ENCODE measurements around the gene IGSF6.
"Not testable (repeated sequence)": the region's sequence is repeated elsewhere in the genome, so short reads cannot be mapped to it uniquely, and the experiment has no call there.

IGSF6 gene

DNA sequence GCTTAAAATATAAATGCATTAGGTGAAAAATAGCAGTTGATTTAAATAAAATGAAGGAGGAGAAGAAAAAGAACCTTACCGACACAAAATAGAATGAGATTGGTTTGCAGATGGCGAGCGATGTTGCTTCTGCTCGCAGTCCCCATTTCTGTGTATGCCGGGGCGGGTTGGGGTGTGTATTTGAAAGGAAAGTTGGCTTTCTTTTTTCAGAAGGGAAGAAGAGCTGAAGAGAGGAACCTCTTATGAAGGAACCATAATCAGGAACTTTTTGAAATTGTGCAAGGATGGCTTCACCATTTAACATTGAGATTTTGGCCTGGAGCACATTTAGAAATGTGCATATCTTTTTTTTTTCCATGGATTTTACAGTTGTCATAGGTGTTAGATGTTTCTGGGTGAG is at the start of gene IGSF6:
IGSF6 (minus strand) TSS at position 156 of the 400 bp plus-strand sequence; CDS start at position 146, 10 bp downstream.
- H3K9ac ChIP-seq (ENCODE audit: low read length): no peak within 1 kb of the TSS
- no peak within 1 kb of the TSS for H3K4me3 ChIP-seq (ENCODE audit: low read length)
- no peaks in the 10 kb centered on the region for H3K27me3 ChIP-seq (ENCODE audit: control insufficient read depth, insufficient read depth, low read length)
- H3K36me3 ChIP-seq (ENCODE audit: control insufficient read depth, insufficient read depth, low read length): peaks cover 8% of the 10 kb centered on the region
- no peaks in the 10 kb centered on the region for H3K4me1 ChIP-seq (ENCODE audit: control insufficient read depth, insufficient read depth, low read length)
- H3K27ac ChIP-seq (ENCODE audit: low read depth, low read length): no peak within 1 kb of the TSS

GRCh38 chr16:21701271-21701670 is 48.9 kb upstream of the IGSF6 start:
- Histone ChIP-seq H3K27ac (ENCODE audit: low read depth, low read length) (no peak overlapping the region), H3K4me1 (ENCODE audit: control insufficient read depth, insufficient read depth, low read length) (no peaks in the 10 kb centered on the region), H3K36me3 (ENCODE audit: control insufficient read depth, insufficient read depth, low read length) (no peaks in the 10 kb centered on the region), H3K4me3 (ENCODE audit: low read length) (no peak overlapping the region), H3K9ac (ENCODE audit: low read length) (no peak overlapping the region), H3K27me3 (ENCODE audit: control insufficient read depth, insufficient read depth, low read length) (no peaks in the 10 kb centered on the region)

DNA sequence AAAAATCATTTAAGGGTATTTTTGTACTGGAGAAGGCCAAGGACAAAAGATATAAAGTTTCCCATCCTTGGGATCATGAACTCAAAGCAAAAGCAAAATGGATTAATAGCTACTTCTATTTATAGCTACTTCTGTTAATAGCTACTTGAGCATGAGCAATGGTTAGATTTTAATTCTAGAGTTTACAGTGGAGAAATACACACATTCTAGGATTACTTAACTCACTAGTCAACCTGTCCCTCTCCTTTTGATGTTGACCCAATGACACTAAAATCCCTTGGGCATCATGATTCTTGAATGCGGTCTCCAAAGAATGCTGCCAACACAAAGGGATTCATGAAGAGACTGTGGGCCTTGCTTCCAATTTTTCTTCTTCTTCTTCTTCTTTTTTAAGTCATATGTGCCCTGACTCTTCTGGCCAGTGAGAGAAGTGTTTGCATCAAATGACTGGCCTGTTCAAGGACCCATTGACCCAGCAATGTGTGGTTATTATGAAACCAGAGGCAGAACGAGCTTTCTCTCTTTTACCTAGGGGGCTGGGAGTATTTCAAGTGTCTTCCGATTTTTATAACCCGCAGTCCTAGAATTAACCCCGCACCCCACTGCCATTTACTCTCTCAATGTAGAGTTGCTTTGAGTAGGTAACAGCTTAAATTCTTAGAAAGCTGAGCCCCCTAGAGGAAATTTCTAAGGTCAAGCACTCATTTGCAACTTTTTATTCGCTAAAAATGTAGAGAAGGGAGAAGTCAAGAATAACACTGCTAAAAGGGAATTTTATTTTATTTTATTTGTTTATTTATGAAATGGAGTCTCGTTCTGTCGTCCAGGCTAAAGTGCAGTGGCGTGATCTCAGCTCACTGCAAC is 46.0 kb upstream of the IGSF6 start:
- H3K4me1 ChIP-seq (ENCODE audit: control insufficient read depth, insufficient read depth, low read length): no peaks in the 10 kb centered on the region
- no peaks in the 10 kb centered on the region for H3K36me3 ChIP-seq (ENCODE audit: control insufficient read depth, insufficient read depth, low read length)
- no peak overlapping the region for H3K4me3 ChIP-seq (ENCODE audit: low read length)
- no peak overlapping the region for H3K27ac ChIP-seq (ENCODE audit: low read depth, low read length)
- no peaks in the 10 kb centered on the region for H3K27me3 ChIP-seq (ENCODE audit: control insufficient read depth, insufficient read depth, low read length)
- no peak overlapping the region for H3K9ac ChIP-seq (ENCODE audit: low read length)

- H3K27ac ChIP-seq (ENCODE audit: low read depth, low read length): no peak overlapping the region
- H3K9ac ChIP-seq (ENCODE audit: low read length): no peak overlapping the region
- no peaks in the 10 kb centered on the region for H3K4me1 ChIP-seq (ENCODE audit: control insufficient read depth, insufficient read depth, low read length)
- H3K4me3 ChIP-seq (ENCODE audit: low read length): no peak overlapping the region
- H3K27me3 ChIP-seq (ENCODE audit: control insufficient read depth, insufficient read depth, low read length): no peaks in the 10 kb centered on the region
- no peaks in the 10 kb centered on the region for H3K36me3 ChIP-seq (ENCODE audit: control insufficient read depth, insufficient read depth, low read length)
Observed at GRCh38 chr16:21697032-21697431, 44.6 kb upstream of the IGSF6 start.

- no peak overlapping the region for H3K27ac ChIP-seq (ENCODE audit: low read depth, low read length)
- H3K4me3 ChIP-seq (ENCODE audit: low read length): no peak overlapping the region
- no peaks in the 10 kb centered on the region for H3K4me1 ChIP-seq (ENCODE audit: control insufficient read depth, insufficient read depth, low read length)
- no peaks in the 10 kb centered on the region for H3K27me3 ChIP-seq (ENCODE audit: control insufficient read depth, insufficient read depth, low read length)
- no peaks in the 10 kb centered on the region for H3K36me3 ChIP-seq (ENCODE audit: control insufficient read depth, insufficient read depth, low read length)
- no peak overlapping the region for H3K9ac ChIP-seq (ENCODE audit: low read length)
Observed at GRCh38 chr16:21694609-21695008, 42.2 kb upstream of the IGSF6 start.

GRCh38 chr16:21690967-21691366 is 38.6 kb upstream of the IGSF6 start:
- not testable (repeated sequence) for H3K9ac ChIP-seq (ENCODE audit: low read length); H3K27ac ChIP-seq (ENCODE audit: low read depth, low read length); H3K4me1 ChIP-seq (ENCODE audit: control insufficient read depth, insufficient read depth, low read length); H3K36me3 ChIP-seq (ENCODE audit: control insufficient read depth, insufficient read depth, low read length); H3K4me3 ChIP-seq (ENCODE audit: low read length); H3K27me3 ChIP-seq (ENCODE audit: control insufficient read depth, insufficient read depth, low read length)

DNA sequence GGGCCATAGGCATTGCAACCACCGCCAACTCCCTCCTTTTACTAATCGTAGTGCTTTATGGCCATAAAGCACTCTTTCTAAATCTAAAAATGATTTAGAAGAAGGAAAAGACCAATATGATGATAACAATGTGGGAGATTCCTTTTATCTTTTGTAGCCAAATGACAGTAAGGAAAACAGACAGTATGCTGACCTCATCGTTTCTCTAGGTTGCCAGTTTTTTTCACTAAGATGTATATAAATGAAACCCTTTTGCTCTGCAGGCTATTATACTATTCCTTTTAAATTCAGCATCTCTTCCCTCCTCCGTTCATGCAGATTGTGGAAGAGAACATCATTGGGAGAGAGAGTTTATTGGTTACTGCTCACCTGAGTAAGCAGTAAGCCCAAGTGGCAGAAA is 36.7 kb upstream of the IGSF6 start:
- H3K36me3 ChIP-seq (ENCODE audit: control insufficient read depth, insufficient read depth, low read length): no peaks in the 10 kb centered on the region
- no peaks in the 10 kb centered on the region for H3K27me3 ChIP-seq (ENCODE audit: control insufficient read depth, insufficient read depth, low read length)
- no peak overlapping the region for H3K27ac ChIP-seq (ENCODE audit: low read depth, low read length)
- H3K4me1 ChIP-seq (ENCODE audit: control insufficient read depth, insufficient read depth, low read length): no peaks in the 10 kb centered on the region
- H3K4me3 ChIP-seq (ENCODE audit: low read length): no peak overlapping the region
- no peak overlapping the region for H3K9ac ChIP-seq (ENCODE audit: low read length)

DNA sequence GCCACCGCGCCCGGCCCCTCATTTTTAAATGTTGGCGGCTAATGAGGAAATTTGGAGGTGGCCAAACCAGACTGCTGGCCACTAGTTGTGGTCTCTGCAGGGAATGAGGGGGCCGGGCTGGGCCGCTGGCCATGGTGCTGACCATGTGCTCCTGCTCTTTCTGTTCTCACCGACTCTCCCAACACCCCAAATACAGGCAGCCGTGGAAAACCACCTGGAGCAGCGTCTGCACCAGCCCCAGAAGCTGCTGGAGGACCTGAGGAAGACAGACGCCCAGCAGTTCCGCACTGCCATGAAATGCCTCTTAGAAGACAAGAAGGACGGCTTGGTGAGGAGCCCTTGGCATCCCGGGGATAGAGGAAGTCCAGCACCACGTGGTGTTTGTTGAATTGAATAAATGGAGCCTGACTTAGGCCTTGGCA is 32.6 kb upstream of the IGSF6 start:
- no peaks in the 10 kb centered on the region for H3K27me3 ChIP-seq (ENCODE audit: control insufficient read depth, insufficient read depth, low read length)
- no peak overlapping the region for H3K9ac ChIP-seq (ENCODE audit: low read length)
- H3K27ac ChIP-seq (ENCODE audit: low read depth, low read length): no peak overlapping the region

DNA sequence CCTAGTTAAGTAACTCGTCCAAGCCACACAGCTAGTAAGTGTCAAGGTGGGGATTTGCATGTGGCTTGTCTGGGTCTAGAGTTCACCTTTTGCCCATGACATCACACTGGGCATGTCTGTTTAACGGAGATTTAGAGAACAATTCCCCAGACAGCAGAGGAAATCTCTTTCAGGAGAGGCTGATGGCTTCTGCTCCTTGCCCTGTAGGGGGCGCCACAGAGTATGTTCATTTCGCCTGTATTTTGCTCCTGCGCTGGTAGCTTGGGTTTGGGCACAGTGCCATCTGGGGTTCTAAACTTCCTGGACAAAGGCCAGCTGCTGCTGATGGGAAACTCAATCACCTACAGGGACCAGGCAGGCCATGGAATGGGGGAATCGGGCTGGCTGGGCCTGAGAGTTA is 31.8 kb upstream of the IGSF6 start:
- Histone ChIP-seq H3K27ac (ENCODE audit: low read depth, low read length) (no peak overlapping the region), H3K9ac (ENCODE audit: low read length) (no peak overlapping the region), H3K4me1 (ENCODE audit: control insufficient read depth, insufficient read depth, low read length) (no peaks in the 10 kb centered on the region), H3K4me3 (ENCODE audit: low read length) (no peak overlapping the region), H3K27me3 (ENCODE audit: control insufficient read depth, insufficient read depth, low read length) (no peaks in the 10 kb centered on the region), H3K36me3 (ENCODE audit: control insufficient read depth, insufficient read depth, low read length) (no peaks in the 10 kb centered on the region)

More for the DNA sequence above, 32.6 kb upstream of the IGSF6 start:
- Histone ChIP-seq H3K4me3 (ENCODE audit: low read length) (no peak overlapping the region), H3K36me3 (ENCODE audit: control insufficient read depth, insufficient read depth, low read length) (no peaks in the 10 kb centered on the region), H3K4me1 (ENCODE audit: control insufficient read depth, insufficient read depth, low read length) (no peaks in the 10 kb centered on the region)

DNA sequence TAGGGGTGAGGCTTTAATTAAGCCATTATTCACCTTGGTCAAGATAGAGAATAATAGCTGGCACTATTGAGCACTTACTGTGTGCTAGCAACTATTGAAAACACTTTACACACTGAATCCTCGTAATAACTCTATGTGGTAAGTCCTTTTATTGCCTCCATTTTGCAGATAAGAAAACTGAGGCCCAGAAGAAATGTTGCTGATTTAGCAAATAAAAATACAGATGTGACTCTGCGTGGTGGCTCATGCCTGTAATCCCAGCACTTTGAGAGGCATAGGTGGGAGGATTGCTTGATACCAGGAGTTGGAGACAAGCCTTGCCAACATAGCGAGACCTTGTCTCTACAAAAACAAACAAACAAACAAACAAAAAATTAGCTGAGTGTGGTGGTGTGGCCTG is 30.8 kb upstream of the IGSF6 start:
- H3K9ac ChIP-seq (ENCODE audit: low read length): no peak overlapping the region
- H3K27ac ChIP-seq (ENCODE audit: low read depth, low read length): no peak overlapping the region
- H3K4me1 ChIP-seq (ENCODE audit: control insufficient read depth, insufficient read depth, low read length): no peaks in the 10 kb centered on the region
- no peaks in the 10 kb centered on the region for H3K36me3 ChIP-seq (ENCODE audit: control insufficient read depth, insufficient read depth, low read length)
- H3K4me3 ChIP-seq (ENCODE audit: low read length): no peak overlapping the region
- H3K27me3 ChIP-seq (ENCODE audit: control insufficient read depth, insufficient read depth, low read length): no peaks in the 10 kb centered on the region

DNA sequence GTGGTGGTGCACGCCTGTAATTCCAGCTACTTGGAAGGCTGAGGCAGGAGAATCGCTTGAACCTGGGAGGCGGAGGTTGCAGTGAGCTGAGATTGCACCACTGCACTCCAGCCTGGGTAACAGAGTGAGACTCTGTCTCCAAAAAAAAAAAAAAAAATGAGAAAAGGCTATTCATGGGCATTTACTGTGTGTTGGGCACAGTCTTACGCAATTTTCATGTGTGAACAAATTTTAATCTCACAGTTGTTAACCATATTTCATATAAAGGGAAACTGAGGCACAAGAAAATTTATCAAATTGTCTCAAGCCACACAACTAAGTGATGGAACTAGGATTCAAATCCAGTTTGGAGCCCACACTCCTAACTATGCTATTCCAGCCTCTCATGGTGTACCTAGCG is 28.3 kb upstream of the IGSF6 start:
- H3K4me1 ChIP-seq (ENCODE audit: control insufficient read depth, insufficient read depth, low read length); H3K27ac ChIP-seq (ENCODE audit: low read depth, low read length); H3K9ac ChIP-seq (ENCODE audit: low read length); H3K27me3 ChIP-seq (ENCODE audit: control insufficient read depth, insufficient read depth, low read length); H3K36me3 ChIP-seq (ENCODE audit: control insufficient read depth, insufficient read depth, low read length); H3K4me3 ChIP-seq (ENCODE audit: low read length): not testable (repeated sequence)

GRCh38 chr16:21674456-21674855 is 22.0 kb upstream of the IGSF6 start:
- not testable (repeated sequence) for H3K4me3 ChIP-seq (ENCODE audit: low read length); H3K36me3 ChIP-seq (ENCODE audit: control insufficient read depth, insufficient read depth, low read length); H3K27ac ChIP-seq (ENCODE audit: low read depth, low read length); H3K27me3 ChIP-seq (ENCODE audit: control insufficient read depth, insufficient read depth, low read length); H3K4me1 ChIP-seq (ENCODE audit: control insufficient read depth, insufficient read depth, low read length); H3K9ac ChIP-seq (ENCODE audit: low read length)

DNA sequence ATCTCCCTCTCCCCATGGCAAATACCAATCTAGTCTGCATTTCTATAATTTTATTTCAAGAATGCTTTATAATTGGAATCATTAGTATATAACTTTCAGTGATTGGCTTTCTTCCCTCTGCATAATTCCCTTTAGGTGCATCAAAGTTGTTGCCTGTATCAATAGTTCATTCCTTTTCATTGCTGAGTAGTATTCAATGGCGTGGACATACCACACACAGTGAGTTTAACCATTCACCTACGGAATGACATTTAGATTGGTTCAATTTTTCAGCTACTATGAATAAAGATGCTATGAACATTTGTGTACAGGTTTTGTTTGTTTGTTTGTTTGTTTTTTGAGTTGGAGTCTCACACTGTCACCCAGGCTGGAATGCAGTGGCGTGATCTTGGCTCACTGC is 21.1 kb upstream of the IGSF6 start:
- Histone ChIP-seq H3K27me3 (ENCODE audit: control insufficient read depth, insufficient read depth, low read length) (no peaks in the 10 kb centered on the region), H3K9ac (ENCODE audit: low read length) (no peak overlapping the region), H3K4me3 (ENCODE audit: low read length) (no peak overlapping the region), H3K4me1 (ENCODE audit: control insufficient read depth, insufficient read depth, low read length) (no peaks in the 10 kb centered on the region), H3K36me3 (ENCODE audit: control insufficient read depth, insufficient read depth, low read length) (no peaks in the 10 kb centered on the region), H3K27ac (ENCODE audit: low read depth, low read length) (no peak overlapping the region)
